Stimulated activated CD4-positive, alpha-beta T cell treated with anti-CD3 and anti-CD28 coated beads, Interleukin-1b, Interleukin-23, amount 100 ng/mL, for 1 hour (primary cell): ENCODE measurements around the gene POLL.
"Not testable (repeated sequence)": the region's sequence is repeated elsewhere in the genome, so short reads cannot be mapped to it uniquely, and the experiment has no call there.

ENCODE experiments used
- DNase-seq, 2 donors: peaks; one replicate each; pipeline ENCODE4 v3.0.0-alpha.2; 2020; ENCODE audit warnings: low read depth in 2 of 2

The POLL gene

DNA sequence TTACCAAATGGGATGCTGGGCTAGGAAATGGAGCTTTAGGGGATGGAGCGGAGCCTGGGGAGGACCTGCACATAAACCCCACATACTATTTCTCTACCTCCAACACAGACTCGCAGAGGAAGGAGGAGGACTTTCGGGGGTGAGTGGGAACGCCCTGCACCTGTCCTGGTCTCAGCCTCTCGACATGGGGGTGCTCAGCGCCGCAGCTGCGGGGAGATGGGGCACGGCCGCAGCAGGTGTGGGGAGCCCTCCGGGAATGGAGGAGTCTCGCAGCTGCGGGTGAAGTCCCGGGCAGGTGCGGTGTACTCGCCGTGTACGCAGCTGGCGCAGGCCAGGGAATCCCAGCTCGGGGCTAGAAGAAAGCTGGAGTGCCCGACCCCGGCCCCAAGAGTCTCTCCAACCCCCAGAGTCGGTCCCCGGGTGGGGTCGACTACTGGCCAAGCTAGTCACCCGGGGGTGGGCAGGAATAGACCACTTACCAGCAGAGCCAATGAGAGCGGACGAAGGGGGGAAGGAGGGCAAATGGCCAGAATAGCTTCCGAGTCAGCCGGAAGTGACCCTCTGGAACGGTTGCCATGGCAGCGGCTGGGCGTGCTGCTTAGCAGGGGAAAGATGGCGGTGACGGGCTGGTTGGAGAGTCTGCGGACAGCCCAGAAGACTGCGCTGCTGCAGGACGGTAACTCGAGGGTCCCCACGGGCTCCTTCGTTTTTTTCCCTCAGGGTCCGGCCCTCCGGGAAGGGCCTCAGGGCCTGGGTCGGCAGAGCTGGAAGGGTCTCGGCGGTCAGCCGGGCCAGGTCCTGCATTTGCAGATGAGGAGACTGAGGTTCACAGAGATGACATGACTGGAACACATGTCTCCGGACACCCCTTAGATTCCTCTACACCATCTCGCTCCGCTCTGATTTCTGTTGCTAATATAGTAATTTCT is at the start of gene POLL, which contains the start of gene DPCD:
Gene POLL (minus strand): TSS at position 533 of the 929 bp plus-strand sequence. CDS start 897 bp downstream, outside the sequence.
Gene DPCD (plus strand): TSS at position 597 of the 929 bp plus-strand sequence. CDS start 16 bp downstream, at position 613.
- DNase-seq: peak; percentile 72 to 82

DNA sequence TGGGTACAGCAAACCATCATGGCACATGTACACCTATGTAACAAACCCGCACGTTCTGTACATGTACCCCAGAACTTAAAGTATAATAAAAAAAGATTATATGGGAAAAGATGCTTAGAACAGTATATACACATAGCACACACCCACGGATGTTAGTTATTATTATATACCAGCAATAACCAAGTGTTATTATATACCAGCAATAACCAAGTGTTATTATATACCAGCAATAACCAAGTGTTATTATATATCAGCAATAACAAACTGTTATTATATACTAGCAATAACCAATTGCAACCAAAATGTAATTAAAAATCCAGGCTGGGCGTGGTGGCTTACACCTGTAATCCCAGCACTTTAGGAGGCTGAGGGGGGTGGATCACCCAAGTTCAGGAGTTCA is 45.5 kb upstream of the POLL start:
- DNase-seq: not testable (repeated sequence)

DNA sequence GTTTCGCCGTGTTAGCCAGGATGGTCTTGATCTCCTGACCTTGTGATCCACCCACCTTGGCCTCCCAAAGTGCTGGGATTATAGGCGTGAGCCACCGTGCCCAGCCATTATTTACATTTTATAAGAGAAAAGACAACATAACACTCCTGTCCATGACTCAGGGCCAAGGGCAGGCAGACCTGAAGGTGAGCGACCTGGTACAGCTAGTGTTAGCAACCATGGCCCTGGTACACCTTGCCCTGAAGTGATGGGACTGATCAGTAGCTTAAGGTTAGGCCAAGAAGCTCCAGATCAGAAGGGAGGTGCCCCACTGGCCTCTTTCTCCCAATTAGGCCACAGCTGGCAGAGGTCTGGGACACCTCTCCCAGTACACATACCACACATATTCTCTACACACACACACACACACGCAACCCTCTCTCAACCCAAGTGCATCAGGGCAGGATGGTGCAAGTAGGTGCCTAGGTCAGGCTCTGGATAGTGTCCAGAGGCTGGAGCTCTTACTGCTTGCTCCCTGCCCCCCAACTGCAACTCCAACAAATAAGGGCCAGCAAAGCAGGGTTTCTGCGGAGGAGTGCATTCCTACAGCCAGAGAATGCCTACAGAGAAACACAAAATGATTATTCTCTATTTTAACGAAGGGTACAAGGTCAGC is 43.9 kb upstream of the POLL start:
- DNase-seq: no peak

DNA sequence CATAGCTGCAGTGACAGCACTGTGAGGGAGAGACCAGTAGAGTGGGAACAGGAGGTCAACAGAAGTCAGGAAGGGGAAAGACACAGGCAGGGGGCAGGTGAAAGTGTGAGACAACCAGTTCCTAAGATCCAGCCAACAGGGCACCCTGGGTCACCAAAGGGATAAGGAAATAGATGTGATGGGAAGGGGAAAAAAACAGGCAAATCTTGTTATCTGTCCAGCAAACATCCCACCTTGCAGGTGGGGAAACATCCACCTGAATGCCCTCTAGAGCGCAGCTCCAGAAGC is 42.5 kb upstream of the POLL start:
- no peak for DNase-seq

DNA sequence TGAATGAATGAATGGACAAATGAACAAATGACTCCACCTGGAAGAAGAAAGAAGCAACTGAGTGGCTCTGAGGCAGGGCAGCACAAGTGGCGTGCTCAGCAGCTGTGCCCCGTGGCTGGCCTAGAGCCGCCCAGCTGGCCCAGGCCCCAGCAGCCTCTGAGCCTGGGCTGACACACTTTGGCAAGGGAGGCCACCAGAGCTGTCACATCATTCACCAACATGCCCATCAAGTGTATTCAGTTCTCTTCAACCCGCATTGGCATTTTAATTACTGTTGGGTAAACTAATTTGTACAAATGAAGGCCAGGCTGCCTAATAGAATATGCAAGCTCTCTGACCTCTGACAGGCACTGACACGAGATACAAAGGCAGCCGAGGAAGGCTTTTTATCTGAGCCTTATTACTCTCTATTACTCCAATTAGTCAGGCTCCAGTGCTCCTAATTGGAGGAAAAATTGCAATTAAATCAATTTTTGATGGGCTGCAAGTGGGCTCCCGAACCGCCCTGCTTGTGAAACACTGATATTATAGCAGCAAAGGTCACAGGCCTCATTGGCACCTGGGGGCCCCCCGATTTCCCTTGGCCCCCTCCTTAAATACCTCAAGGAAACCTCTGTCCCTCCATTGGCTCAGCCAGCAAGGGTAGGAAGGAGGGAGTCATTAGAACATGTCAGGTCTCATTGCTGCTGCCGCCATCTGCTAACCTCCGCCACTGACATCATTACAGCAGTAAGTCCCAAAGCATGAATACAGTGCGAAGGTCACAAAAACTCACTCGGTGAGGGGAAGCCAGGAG is 42.0 kb upstream of the POLL start:
- DNase-seq: no peak

DNA sequence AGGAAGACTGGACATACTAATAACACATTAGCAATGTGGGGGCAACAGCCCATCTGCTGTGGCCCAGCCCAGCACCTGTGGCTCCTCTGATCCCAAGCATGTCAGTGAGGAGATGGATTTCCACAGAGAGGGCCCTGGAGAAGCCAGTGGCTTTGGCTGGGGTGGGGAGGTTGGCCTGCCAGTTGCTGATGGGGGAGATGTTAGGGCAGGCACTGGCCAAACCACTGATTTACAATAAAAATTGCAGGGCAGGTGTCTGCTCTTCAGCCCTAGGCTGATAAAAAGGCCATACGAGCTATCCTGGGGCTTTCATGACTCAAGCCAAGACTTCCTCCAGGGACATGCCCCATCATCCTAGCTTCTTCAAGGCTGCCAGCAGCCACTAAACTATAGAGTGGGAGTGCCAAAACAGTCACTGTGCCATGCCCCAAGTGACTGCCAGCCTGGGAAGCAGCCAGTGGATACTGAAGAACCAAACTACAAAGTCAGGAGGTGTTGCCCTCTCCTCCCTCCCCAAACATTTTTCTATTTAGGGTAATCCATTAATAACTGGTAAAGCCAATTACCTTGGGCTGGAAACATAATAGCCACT is 37.9 kb upstream of the POLL start:
- DNase-seq: no peak

DNA sequence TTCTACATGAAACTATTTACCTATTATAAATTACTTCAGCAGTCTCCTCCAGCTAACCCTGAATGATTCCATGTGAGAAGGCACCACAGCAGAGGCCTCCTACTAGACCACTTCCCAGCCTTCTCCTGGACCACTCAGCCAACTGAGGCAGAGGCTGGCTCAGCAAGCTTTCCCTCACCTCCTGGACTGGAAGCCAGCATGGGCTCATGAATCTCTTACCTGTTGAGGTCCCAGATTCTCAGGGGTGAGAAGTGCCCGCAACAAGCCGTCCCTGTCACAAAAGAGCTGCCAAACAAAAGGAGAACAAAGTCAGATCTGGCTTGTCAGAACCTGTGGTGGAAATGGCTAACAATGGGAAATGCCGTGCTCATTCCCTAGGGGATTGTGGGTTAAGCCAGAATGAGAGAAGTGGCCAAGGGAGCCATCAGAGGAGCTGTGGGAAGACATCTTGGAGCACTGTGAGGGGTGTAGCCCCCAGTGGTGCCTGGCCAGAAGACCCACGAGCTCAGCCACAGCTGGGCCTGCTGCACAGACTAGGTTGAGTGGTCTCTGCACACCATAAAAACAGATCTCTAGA is 36.6 kb upstream of the POLL start:
- no peak for DNase-seq

DNA sequence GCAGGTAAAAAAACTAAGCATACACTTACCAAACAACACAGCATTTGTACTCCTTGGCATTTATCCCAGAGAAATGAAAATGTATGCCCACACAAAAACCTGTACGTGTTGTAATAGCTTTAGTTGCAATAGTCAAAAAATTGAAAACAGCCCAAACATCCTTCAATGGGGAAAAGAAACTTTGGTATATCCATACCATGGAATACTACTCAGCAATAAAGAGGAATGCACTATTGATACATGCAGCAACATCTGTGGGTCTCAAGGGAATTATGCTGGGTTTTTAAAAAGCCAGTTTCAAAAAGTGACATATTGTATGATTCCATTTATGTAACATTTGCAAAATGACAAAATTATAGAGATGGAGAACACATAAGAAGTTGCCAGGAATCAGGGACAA is 35.5 kb upstream of the POLL start:
- no peak for DNase-seq

DNA sequence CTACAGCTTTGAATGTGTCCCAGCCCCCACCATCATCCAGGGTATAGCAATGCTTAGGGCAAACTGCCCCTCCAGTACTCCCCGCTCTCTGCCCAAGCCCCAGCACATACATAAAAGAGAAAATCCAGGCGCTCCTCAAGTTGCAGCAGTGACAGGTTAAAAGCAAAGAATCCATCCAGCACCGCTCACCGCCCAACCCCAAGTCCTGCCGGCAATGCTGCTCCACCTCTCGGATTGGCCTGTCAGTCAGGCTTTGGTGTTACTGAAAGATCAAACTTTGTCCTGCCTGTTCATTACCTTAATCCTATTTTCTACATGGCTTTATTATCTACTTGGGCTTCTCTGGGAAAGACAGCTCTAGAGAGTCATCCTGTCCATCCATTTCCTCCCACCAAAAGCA is 31.9 kb upstream of the POLL start:
- no peak for DNase-seq

DNA sequence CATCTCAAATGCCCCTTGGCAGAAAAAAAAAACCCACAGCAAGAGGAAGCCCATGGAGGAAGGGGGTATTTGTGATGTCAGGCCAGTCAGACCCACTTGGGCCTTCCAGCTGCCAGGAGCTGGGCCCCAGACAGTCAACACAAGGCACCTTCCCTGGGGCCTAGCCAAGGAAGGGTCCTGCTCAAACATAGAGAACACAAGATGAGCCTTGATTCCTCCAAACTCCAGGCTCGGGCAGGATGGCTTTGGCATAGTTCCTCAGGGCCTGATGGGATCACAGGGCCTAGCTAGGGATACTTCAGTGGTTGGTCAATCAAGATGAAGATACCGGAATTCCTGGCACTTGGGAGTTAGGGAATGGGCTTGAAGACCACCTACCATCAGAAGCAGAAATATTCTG is 30.8 kb upstream of the POLL start:
- no peak for DNase-seq

DNA sequence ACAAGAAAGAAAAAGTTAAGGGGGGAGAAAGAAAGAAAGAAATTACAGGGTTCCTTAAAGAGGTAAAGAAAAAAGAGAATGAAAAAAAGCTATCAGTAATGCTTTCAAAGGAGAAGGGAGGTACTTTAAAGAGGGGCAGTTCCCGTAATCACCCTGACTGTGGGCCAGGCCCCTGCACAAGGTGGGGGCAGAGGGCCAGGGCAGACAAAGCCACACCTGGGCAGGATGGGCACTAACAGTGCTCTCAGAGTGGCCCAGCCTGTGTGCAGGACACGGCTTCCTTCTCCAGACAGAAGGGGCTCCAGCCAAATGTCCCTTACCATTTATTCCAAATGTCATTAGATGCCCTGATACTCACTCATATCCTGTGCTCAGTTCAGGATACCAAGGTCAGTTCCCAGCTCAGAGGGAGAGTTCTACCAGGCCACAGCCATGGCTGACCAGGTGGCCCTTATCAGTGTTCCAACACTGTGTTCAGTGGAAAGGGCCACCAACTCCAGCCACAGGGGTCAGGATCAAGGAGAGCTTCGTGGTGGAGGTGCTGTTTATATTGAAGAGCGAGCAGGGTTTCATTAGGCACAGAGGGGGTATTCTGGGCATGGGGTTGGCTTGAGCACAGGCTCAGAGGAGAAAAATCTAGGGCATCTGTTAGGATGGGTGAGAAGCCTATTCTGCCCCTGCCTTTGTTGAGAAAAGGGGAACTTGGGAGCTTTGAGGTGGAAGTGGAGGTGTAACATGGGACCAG is 29.9 kb upstream of the POLL start:
- DNase-seq: no peak

DNA sequence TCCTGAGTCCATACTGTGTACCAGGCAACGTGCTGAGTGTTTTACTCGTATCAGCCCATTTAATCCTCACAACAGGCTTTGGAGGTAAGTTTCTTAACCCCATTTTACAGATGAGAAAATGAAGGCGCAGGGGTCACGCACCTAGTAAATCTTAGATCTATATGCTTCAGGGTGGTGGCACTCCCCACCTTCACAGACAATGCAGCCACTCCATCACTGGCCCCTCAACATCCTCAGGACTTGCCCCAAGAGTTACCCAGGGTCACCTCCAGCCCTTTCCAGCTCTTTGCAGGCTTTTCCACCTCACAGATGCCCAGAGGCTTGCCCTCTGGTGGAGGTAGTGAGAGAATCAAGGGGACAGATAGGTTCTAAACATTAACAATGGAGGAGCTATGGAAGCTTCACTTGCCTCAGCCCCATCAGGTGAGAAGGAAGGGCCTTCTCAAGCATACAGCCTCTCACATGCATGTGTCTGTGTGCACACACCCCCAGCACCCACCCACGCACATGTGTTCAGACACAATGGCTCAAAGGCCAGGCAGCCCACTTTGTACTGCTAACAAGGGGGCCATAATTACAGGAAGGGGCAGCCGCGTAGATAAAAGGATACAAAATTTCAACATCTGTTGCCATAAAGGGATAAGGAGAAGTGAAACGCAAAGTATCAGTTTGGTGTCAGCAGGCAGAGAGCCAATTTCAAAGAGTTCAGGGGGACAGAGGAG is 29.2 kb upstream of the POLL start:
- DNase-seq: no peak

DNA sequence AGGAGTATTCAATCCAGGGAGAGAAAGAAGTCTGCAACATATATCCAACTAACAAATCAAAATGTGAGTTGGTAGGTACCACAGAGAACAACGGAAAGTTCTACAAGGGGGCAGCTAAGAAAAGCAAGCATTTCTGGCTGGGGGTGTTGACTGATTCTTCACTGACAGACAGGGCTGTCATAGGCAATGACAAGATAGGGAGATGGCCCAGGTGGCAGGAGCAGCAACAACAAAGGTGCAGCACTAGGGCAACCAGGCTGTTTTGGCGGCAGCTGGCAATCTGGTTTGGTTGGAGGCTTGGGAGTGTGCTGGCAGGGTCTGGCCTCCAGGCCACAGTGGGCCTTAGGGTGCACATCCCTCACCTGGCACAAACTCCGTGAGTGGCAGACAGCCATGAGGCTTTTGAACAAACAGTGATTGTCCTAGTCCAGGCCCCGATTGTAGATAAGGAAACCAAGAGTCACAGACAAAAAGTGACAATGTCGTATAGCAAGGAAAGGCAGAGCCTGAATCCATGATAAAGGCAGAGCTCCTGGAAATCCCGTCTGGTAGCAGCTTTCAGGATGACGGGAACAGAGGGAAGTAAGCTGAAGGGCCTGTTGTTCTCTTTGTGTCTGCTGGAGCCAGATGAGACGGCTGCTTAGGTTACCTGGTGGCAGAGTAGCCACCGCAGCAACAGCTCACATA is 28.5 kb upstream of the POLL start:
- DNase-seq: no peak

DNA sequence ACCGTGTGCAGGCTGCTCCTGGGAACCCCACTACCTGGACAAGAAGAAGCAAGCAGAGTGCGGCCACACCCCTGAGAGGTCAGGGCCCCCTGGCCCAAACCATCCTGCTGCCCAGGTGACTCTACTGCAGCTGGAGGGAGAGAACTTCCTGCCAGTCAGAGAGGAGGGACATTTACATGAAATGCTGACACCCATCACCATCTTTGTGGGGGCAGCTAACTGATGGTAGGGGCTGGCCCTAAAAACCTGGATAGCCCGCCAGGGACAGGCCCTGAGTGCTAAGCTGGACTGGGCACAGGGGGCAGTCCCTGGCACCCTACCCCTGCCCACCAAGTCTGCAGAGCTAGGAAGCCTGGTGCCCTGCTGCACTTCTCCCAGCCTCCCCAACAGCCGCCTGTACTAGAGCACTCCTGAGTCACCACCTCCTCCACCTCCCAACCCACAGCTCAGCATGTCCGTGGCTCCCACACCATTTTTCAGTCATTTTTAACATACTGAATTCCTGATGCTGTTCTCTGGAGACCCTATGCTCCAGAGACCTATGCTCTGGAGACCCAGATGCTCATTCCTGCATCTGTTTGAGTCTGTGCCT is 27.6 kb upstream of the POLL start:
- DNase-seq: no peak

DNA sequence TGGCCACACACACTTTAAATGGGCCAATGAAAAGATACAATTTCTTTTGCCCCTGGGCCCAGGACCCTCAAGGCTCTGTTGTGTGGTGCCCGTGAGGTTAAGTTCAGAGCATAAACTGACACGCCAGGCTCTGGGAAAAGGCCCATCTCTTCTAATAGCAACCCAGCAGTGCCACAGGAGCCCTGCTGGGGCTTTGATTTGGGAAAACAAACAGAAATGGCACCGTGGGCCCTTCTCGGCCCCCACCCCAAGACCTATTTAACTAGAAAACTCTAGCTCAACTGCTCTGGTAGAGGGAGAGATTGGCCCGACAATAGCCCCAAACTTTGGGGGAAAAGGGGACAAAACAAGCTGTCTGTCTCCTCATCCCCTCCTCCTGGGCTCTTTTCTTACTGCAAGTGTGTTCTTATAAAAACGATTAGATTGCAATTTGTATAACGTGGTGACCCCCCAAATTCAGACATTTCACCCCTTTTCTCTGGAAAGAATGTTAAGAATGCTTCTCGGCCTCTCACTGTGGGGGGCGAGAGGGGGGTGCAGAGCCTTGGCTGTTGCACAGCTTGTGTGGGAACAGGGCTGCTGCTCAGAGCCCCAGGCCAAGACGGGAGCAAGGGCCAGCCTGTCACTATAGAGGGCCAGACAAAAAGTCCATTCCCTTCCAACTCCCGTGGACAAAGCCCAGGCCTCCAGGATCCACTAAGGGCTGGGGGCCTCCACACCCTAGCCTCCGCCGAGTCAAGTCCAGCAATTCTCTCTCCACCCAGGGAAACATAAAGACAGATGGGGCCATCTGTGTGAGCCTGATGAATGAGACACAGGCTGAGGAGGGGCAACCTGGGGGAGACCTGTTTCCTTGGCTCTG is 26.8 kb upstream of the POLL start:
- DNase-seq: no peak

DNA sequence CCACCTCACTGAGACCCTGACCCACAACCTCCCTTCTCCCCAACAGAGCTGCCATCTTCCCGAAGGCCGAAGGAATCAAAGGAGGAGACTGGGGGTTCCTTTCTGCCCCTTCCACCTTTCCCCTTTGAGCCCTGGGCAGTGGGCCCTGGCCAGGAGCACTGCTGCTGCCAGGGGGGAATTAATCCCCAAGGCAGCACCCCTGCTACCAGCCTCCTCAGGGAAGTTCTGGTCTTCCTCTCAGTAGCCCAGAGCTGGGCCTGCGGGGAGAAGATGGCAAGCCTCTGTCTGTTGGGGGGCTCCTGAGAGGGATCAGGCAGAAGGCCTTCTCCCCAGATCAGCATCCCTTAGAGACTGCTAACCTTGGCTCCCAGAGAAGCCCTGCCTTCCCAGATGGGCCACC is 25.6 kb upstream of the POLL start:
- no peak for DNase-seq

DNA sequence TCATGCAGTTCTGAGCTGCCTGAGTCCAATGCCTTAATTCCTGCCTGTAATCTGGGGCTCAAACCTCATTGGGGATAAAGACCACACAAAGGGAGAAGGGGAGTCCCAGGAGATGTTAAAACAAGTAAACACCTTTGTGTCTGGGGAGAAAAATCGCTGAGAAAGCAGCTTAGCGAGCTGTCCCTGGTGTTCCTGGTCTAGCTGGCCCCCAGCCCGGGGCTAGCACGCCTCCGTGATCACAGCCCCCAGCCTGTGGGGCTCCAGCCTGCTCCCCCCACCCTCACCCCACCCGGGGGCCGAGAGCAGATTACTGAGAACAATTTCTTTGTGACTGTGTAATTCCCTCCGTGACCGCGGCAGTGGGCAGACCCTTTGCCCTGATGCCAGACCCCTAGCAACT is 24.8 kb upstream of the POLL start:
- no peak for DNase-seq

DNA sequence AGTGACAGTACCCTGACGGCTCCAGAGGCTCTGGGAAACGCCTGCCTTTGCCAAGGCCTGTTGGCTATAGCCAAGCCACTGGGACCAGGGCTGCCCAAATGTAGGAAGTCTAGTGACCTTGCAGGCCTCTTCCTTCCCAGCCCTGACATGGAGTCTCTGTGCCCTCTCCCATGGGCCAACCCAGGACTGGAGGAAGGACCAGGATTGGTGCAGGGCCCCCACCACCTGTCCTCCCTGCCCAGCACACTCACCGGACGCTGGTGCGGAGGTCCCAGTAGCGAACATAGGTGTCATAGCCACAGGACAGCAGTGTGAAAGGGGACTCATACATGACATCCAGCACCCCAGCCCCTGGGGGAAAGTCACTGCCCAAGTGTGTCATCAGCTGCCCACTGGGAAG is 24.0 kb upstream of the POLL start:
- DNase-seq: no peak
